Left ventricle myocardium inferior (tissue), 1 donor: ENCODE measurements around the gene ATP6V0D1. TPM values are rescaled to one million over a fixed set of nuclear protein-coding genes. Genes with fewer than 3 reads are reported as not detected.

Experiments used
- DNase-seq: peaks from one replicate; pipeline ENCODE4 v3.0.0-alpha.2; 2020
- H3K27ac ChIP-seq: fragments of 200-600 bp; replicated peaks from 2 replicates; pipeline ENCODE4 v1.8.0; 2021
- H3K27me3 ChIP-seq: fragments of 200-600 bp; 2 replicates; pipeline ENCODE4 v1.8.0; 2021; ENCODE audit warnings: low read depth
- H3K36me3 ChIP-seq: fragments of 200-600 bp; 2 replicates; pipeline ENCODE4 v1.8.0; 2021
- H3K4me1 ChIP-seq: fragments of 200-600 bp; 2 replicates; pipeline ENCODE4 v1.8.0; 2021
- H3K4me3 ChIP-seq: fragments of 200-600 bp; 2 replicates; pipeline ENCODE4 v1.8.0; 2021; ENCODE audit warnings: mild to moderate bottlenecking, moderate library complexity
- H3K9me3 ChIP-seq: fragments of 200-600 bp; replicated peaks from 2 replicates; pipeline ENCODE4 v1.8.0; 2021
- intact Hi-C: fragments of 100-400 bp; cut with micrococcal nuclease; formaldehyde crosslinking; loops from one replicate; pipeline ENCODE4 v1.11.0; 2022
- total RNA-seq: library from RNA; stranded (reverse); fragmentation: NEBNext Ultra II Directional; extraction: Animal tissue kit (Norgen Biotek cat#: 25700); gene quantifications from one replicate; pipeline ENCODE4 v1.2.1, GENCODE V29; 2021
- TF ChIP-seq, protein P1 (sequence below): fragments of 200-600 bp; IDR thresholded peaks from 2 replicates; pipeline ENCODE4 v1.8.0; 2021; ENCODE audit warnings: antibody characterized with exemption, mild to moderate bottlenecking, borderline replicate concordance
- donor health status: DM: no; HTN: yes; CAD: no; lungs with severe emphysema.

ATP6V0D1 gene
- total RNA-seq, 1 donor from 2014 or later, result 65.8 TPM

DNA sequence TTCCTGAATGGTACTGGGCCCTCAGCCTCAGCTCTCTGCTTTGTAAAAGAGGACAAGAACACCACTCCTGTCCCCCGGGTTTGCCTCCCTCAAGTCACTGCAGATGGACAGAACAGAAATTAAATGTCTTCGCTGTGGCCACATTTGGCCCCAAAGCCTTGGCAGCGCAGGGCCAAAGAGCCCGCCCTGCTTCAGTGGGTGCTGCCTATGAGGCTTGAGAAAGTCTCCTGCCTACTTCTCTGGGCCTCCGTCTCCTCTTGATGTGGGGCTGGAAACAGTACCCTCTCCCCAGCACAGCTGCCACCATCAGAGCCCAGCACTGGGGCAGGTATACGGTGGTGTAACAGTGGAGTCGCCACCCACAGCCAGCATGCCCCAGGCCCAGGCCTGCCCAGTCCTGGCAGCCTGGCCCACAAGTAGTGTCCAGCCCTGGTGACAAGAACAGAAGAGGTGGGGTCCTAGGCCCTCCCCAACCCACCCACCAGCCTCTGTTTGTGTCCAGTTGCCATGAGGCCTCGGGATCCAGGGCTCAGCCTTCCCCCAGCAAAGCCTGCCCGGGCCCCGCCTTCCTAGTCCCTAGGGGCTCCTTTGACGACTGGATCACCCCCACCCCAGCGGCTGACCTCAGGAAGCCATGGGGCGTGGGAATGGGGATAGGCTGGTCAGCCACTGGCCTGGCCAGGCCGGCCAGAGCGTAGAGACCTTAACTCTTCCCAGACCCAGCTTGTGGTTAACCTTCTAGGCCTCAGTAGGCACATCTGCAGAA lies 83.7 kb downstream of the ATP6V0D1 start:
- peak; percentile 78 for DNase-seq
- H3K4me1 ChIP-seq, result peaks cover 72% of the 10 kb centered on the region
- intact Hi-C loops, result no loop called here
- TF ChIP-seq, protein P1, sequence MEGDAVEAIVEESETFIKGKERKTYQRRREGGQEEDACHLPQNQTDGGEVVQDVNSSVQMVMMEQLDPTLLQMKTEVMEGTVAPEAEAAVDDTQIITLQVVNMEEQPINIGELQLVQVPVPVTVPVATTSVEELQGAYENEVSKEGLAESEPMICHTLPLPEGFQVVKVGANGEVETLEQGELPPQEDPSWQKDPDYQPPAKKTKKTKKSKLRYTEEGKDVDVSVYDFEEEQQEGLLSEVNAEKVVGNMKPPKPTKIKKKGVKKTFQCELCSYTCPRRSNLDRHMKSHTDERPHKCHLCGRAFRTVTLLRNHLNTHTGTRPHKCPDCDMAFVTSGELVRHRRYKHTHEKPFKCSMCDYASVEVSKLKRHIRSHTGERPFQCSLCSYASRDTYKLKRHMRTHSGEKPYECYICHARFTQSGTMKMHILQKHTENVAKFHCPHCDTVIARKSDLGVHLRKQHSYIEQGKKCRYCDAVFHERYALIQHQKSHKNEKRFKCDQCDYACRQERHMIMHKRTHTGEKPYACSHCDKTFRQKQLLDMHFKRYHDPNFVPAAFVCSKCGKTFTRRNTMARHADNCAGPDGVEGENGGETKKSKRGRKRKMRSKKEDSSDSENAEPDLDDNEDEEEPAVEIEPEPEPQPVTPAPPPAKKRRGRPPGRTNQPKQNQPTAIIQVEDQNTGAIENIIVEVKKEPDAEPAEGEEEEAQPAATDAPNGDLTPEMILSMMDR, result no peak
- no peaks in the 10 kb centered on the region for H3K9me3 ChIP-seq
- no peak overlapping the region for H3K4me3 ChIP-seq
- peak overlapping the region; percentile 72 for H3K27ac ChIP-seq
- no peaks in the 10 kb centered on the region for H3K36me3 ChIP-seq
- peaks cover 19% of the 10 kb centered on the region for H3K27me3 ChIP-seq

DNA sequence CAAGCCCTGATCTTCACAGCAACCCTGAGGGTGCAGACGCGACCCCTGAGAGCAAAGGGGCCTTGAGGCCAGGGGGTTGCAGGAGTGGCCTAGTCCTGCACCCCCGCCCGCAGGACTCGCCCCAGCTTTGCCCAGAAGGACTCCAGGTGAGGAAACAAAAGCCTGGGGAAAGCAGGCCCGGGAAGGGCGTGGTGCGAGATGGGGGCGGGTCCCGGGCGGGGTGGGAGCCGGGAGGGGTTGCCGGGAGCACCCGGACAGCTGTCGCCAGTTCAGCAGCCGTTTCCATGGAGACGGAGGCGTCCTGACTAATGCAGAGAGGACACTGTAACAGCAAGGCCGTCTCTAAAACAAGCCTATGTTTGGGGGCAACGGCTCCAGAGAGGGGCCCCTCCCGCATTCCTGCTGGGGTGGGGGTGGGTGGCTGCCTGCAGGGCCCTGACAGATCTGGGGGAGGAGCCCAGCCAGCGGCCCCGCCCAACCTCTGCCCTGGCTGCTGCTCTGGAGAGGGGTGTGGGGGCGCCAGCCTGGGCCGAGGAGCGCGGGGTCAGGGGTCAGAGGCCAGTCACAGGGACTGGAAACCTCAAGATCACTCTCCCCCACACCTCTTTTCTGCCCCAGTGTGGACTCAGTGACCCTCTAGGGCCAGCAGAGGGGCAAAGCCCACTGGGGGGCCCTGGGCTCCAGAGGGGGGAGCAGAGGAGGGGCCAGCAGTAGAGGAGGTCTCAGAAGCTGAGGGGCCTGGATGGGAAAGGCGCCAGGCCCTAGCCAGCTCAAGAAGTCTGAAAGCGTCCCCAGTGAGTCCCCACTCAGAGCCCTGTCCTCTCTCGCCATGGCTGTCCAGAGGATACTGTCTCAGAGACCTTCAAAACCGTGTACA lies 84.6 kb downstream of the ATP6V0D1 start:
- no peaks in the 10 kb centered on the region for H3K9me3 ChIP-seq
- intact Hi-C loops, result no loop called here
- peak overlapping the region; percentile 72 for H3K27ac ChIP-seq
- H3K27me3 ChIP-seq, result peaks cover 19% of the 10 kb centered on the region
- H3K4me3 ChIP-seq, result peak overlapping the region; percentile 7
- peak; percentile 79 for DNase-seq
- peaks cover 80% of the 10 kb centered on the region for H3K4me1 ChIP-seq
- H3K36me3 ChIP-seq, result no peaks in the 10 kb centered on the region
- TF ChIP-seq, protein P1, result no peak

DNA sequence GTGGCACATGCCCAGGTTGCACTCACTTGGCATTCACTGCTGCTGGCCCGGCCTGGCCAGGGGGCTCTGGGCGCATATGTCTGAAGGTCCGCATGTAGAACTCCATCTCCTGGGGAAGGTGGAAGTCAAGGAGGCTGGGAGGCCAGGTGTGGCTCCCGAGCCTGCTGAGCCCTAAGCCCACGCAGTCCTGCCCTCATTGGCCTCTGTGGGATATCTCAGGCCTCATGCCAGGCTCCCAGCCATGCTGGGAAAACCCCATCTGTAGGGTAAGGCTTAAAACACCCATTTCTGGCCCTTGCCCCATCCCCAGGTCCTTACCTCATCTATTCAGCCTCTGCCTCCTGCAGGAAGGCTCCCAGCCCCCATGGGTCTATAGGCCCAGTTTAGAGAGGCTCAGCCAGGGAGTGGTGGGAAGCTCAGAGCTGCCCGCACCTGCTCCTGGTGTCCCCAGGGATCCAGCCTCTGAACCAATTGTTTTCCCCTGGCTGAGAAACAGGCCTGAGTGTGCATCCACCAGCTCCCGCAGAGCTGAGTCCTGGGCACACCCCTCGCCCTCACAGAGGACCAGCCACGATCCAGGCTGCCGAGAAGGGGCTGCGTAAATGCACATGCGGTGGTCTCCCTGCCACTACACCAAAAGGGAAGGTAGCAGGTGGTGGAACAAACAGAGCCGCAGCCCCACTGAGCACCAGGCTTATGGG lies 85.3 kb downstream of the ATP6V0D1 start:
- DNase-seq, result no peak
- Histone ChIP-seq H3K36me3 (no peaks in the 10 kb centered on the region), H3K4me1 (peaks cover 85% of the 10 kb centered on the region), H3K27me3 (peaks cover 19% of the 10 kb centered on the region), H3K27ac (peak overlapping the region; percentile 72), H3K9me3 (no peaks in the 10 kb centered on the region), H3K4me3 (peak overlapping the region; percentile 7)
- intact Hi-C loops, result no loop called here
- TF ChIP-seq, protein P1, result no peak

DNA sequence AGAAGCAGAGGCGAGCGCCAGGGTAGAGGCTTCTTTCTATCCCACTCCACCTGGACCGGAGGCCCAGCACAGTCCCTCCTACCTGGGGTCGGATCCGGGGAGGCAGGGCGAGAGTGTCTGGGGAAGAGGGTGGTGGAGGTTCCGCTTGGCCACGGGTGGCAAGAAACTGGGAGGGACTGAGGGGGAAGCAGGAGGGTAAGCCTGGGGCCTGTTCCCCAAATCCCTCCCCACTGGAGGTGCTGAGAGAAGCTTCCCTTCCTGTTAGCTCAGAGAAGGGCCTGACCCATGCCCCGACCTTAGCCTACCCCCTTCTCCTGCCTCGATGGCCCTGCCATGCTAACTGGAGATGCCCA lies 85.9 kb downstream of the ATP6V0D1 start:
- Histone ChIP-seq H3K27ac (peak overlapping the region; percentile 72), H3K27me3 (peaks cover 19% of the 10 kb centered on the region), H3K4me1 (peaks cover 85% of the 10 kb centered on the region), H3K9me3 (no peaks in the 10 kb centered on the region), H3K4me3 (peak overlapping the region; percentile 66), H3K36me3 (no peaks in the 10 kb centered on the region)
- DNase-seq, result no peak
- intact Hi-C loops, result no loop called here
- TF ChIP-seq, protein P1, result no peak
